Activated CD8-positive, alpha-beta memory T cell treated with anti-CD3 and anti-CD28 coated beads, Interleukin-2, amount 50 U/mL, for 24 hours (primary cell): ENCODE results near the gene FAM20A.

ENCODE experiments used
- DNase-seq: peaks from one replicate; pipeline ENCODE4 v3.0.0-alpha.2; 2020; ENCODE audit errors: extremely low read depth

Gene FAM20A

GRCh38 chr17:68610554-68610953 is 9.4 kb upstream of the FAM20A start:
- DNase-seq: no peak

GRCh38 chr17:68608515-68609130 is 7.5 kb upstream of the FAM20A start:
- no peak for DNase-seq

DNA sequence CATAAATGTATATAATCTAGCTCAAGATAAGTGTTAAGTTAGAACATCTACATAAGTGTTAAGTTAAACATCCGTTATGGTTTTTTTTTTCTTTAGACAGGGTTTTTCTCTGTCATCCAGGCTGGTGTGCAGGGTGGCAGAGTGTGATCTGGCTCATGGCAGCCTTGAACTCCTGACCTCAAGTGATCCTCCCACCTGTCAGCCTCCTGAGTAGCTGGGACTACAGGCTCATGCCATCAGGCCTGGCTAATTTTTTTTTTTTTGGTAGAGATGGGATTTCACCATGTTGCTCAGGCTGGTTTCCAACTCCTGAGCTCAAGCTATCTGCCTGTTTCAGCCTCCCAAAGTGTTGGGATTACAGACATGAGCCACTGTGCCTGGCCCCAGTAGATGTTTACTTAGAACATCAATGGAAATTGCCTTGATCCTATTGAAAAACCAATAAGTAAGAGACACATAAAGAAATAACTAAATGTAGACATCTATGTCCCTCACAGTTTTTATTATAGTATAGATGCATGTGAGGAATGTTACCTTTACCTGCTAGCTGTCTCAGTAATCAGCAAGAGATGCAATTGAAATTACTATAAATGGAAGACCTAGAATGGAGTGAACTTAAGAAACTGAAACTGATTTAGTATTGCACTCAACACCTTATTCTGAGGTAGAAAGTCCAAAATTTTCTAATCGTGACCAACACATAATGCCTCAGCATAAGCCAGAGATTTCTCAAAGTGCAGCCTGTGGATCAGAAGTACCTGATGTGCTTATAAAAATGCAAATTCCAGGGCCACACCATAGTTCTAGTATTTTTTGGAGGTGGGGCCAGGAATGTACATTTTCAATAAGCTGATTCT is 5.5 kb upstream of the FAM20A start:
- no peak for DNase-seq

- no peak for DNase-seq
Observed at GRCh38 chr17:68605914-68606313, 4.7 kb upstream of the FAM20A start.

- no peak for DNase-seq
Observed at GRCh38 chr17:68603656-68604055, 2.5 kb upstream of the FAM20A start.

GRCh38 chr17:68603027-68603426 is 1.9 kb upstream of the FAM20A start:
- no peak for DNase-seq

GRCh38 chr17:68602289-68602688 is 1.1 kb upstream of the FAM20A start:
- no peak for DNase-seq

DNA sequence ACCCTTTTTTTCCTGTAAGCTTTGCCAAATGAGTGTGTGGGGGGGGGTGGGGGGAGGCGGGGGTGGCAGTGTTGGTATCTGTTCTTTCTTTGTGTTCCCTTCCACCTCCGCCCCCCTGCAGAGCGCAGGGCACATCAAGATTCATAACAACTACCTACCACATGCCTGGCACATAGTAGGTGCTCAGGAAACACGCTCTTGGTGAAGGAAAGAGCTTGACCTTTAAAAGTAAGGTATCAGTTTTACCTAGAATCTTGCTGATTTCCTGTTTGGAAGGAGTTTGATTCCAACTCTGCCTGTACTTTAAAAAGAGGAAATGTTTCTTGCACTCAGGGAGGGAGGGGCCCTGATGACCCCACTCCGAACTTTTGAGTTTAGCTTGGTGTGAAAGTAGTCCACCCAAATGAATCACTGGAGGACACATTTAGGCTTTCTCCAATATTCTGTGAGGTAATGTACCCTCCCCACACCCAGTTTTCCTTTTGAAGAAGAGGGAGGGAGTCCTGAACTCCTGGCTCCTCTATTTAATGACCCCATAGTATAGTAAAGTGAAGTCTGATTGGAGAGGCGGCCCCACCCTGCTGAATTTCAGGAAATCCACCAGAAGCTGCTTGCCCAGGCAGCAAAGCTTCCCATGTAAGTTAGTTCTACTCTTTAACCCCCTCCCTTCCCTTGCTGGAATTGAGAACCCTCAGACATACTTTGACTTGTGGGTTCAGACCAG is 560 bp upstream of the FAM20A start:
- DNase-seq: no peak

DNA sequence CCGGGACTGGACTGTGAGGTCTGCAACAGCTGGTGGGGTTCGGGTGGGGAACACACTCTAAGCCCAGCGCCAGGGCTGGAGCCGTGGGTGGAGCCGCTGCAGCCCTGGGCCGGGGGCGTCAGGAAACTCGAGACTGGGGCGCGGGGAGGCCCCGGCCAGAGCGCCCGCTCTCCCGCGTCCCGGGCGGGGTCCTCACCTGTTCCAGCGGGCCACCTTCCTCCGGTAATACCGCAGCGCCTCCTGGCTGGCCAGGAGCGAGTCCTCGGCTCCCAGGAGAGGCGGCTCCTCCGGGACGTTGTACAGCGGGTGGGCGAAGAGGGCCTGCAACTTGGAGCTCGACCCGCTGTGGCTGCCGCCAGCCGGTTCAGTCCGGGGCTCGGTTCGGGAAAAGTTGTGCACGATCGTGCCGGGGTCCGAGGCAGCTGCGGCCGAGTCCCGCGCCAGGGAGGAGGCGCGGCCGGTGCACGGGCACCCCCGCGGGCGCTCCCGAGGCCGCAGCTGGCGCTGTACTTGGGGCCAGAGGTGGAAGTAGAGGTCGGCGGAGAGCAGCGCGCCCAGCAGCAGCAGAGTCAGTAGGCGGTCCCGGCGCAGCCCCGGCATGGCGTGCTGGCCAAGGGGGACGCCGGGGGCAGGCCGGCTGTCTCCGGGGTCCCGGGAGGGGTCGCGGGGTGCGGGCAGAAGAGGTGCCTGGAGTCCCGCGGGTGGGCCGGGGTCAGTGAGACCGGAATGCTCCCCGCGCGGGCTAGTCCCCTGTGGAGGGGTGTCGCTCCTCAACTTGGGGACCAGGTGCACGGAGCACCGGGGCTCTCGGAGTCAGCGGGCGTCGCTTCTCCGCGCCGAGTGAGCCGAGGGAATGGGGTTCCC is 868 bp downstream of the FAM20A start:
- DNase-seq: no peak

GRCh38 chr17:68599552-68600066 is 1.6 kb downstream of the FAM20A start:
- no peak for DNase-seq

GRCh38 chr17:68599091-68599490 is 2.1 kb downstream of the FAM20A start:
- DNase-seq: no peak

GRCh38 chr17:68598545-68598961 is 2.6 kb downstream of the FAM20A start:
- DNase-seq: no peak

- DNase-seq: no peak
Observed at GRCh38 chr17:68598074-68598473, 3.1 kb downstream of the FAM20A start.

GRCh38 chr17:68596411-68596945 is 4.7 kb downstream of the FAM20A start:
- DNase-seq: no peak

- no peak for DNase-seq
Observed at GRCh38 chr17:68595986-68596385, 5.2 kb downstream of the FAM20A start.

DNA sequence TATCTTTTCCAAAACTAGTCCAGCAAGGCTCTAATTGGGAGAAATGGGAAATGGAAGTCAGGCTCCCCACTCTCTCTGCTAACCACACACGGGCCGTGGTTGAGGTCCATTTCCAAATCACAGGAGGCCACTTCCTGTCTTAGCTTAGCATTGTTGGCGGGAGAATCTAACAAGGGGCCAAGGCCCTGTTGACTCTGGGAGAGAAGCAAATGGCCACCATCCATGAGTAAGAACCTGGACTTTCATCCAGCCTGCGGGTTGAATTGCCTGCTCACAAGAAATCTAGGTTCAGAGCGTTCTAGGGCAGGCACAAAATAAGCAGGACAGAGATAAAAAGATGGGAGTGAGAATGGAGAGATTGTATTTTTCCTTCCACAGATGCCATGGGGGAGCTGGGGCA is 5.7 kb downstream of the FAM20A start:
- no peak for DNase-seq

DNA sequence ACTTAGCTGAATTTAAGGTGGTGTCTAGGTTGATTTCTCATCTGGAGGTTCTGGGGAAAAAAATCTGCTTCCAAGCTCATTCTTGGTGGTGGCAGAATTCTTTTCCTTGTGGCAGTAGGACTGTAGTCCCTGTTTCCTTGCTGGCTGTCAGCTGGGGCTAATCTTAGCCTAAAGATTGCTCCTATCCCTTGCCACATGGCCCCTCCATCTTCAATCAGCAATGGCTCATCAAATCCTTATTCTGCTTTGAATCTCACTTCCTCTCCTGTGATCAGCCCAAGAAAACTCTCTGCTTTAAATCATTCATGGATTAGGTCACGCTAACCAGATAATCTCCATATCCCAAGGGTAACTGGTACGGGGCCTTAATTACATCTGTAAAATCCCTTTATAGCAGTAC is 6.6 kb downstream of the FAM20A start:
- DNase-seq: no peak

DNA sequence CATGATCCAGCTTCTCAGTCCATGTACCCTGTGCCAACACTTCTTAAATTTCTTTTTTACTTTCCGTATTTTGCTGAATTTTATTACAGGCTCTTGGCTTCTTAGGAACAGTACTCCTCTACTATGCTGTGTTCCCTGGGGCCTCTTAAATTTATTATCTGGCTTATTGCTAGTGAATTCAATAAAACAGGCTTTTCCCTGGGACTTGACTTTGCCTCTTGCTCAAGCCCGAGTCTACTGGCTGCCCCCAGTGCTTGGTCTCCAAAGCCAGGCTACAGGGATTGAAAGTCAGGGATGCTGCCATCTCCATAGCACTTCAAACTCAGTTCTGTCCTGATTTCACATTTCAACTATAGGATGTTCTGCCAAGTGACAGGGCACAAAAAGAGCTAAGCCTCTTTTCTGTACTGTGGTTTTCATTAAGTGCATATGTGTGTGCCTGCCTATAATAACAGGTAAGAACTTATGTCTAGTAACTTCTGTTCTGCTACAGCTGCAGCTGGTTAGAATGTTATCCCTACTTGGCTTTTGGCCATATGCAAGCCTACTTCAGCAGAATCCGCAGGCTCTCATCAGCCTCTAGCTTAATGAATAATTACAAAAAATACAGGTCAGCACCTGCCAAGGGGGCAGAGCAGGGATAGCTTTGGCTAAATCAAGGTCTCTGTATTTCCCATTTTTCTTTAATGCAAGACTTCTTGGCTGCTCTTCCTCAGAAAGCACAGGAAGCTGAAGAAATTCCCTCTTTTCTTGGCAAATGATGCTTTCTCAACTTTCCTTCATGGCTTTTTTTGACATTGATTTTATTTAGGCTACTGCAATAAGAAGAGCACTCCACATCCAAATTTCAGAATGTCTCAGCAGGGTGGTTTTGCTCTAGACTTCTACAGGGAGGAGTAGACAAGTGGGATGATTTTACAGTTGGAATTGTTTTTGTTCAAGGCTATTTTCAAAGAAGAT is 8.2 kb downstream of the FAM20A start:
- DNase-seq: no peak

DNA sequence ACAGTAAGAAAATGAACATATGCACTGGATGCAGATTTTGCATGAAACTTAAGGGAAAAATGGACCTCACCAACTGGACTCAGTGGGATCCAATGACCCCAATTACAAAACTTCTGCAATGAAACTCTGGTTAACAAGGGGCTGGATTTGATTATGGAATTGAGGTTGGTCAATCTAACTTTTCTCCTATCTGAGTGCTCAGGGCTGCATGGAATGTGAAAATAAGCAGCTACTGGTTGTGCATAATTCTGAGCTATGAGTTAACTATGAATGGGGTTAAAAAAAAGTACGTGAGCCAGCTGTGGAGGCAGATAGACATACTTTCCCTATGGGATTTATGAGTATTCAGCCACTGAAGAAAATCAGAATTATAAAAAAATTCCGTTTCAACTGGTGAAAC is 9.2 kb downstream of the FAM20A start:
- DNase-seq: no peak

DNA sequence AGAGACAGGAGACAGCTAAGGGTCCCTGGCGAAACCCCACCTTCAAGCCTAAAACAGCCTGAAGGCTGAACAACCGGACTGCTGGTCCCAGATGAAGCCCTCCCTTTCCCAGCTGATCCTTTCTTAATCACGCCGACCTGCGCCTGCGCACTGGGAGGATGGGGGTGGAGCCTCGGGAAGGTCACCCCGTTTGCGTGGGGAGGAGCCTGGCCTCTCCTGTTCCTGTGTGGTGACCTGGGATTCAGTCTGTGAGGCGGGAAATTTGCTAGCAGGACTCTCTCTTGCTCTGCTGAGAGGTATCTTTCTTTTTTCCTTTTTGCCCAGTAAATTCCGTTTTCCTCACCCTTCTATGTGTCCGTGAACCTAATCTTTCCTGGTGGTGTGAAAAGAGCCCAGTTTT is 9.6 kb downstream of the FAM20A start:
- no peak for DNase-seq
